ENCODE results near the gene MLF1. TPM values are rescaled to one million over a fixed set of nuclear protein-coding genes. Genes with fewer than 3 reads are reported as not detected.
"Not testable (repeated sequence)": the region's sequence is repeated elsewhere in the genome, so short reads cannot be mapped to it uniquely, and the experiment has no call there.

Gene MLF1
- 100 to 1,000 TPM; 126 to 199 TPM for total RNA-seq
- long read RNA-seq, transcript MLF1-201 (7 exons, 2,203 nt): major isoform, 44 of 146 reads
- long read RNA-seq, transcript MLF1-206 (9 exons, 1,266 nt): minor isoform, 6 of 146 reads
- long read RNA-seq, transcript MLF1-202 (7 exons, 2,222 nt): minor isoform, 14 of 146 reads
- long read RNA-seq, transcript MLF1-217 (8 exons, 2,290 nt): minor isoform, 13 of 146 reads
- long read RNA-seq, partial matches to known transcripts: 0 of 146 reads
- long read RNA-seq, other reads (novel, unspliced or antisense): 65 of 146 reads

- DNase-seq (peak; percentile 98), ATAC-seq (peak; percentile 99)
- intact Hi-C loops (cut with DNase I): no loop called here
Observed at GRCh38 chr3:158570999-158571702, at the start of gene MLF1. Gene MLF1 (plus strand): TSS chr3:158571194. CDS start chr3:158571301, 107 bp downstream.

- intact Hi-C loops (cut with DNase I): loop anchor here in 1 of 2 donors (10.0 kb wide), 1 partner anchor 988 kb away; no protein-coding TSS in a partner anchor
- ATAC-seq (no peak), DNase-seq (no peak)
Observed at GRCh38 chr3:158522221-158523136, 48.5 kb upstream of the MLF1 start.

GRCh38 chr3:158528076-158528674 lies 42.8 kb upstream of the MLF1 start:
- intact Hi-C loops (cut with DNase I): loop anchor here in 1 of 2 donors (10.0 kb wide), 1 partner anchor 993 kb away; no protein-coding TSS in a partner anchor
- no peak for DNase-seq
- no peak for ATAC-seq

GRCh38 chr3:158531334-158531733 lies 39.7 kb upstream of the MLF1 start:
- DNase-seq: no peak
- no peak for ATAC-seq
- intact Hi-C loops (cut with DNase I): loop anchor here (5.0 to 10.0 kb wide), 3 partner anchors 263 to 924 kb away; no protein-coding TSS in a partner anchor

GRCh38 chr3:158532099-158532734 lies 38.8 kb upstream of the MLF1 start:
- intact Hi-C loops (cut with DNase I): loop anchor here (5.0 to 10.0 kb wide), 3 partner anchors 263 to 925 kb away; no protein-coding TSS in a partner anchor
- DNase-seq (no peak), ATAC-seq (no peak)

GRCh38 chr3:158535918-158536317 lies 35.1 kb upstream of the MLF1 start:
- ATAC-seq (no peak), DNase-seq (no peak)
- intact Hi-C loops (cut with DNase I): loop anchor here (5.0 to 10.0 kb wide), 3 partner anchors 106 to 921 kb away; partner anchors contain the start of gene GFM1 (in 1 of the 2)

GRCh38 chr3:158539414-158540014 lies 31.5 kb upstream of the MLF1 start:
- ATAC-seq: peak in 1 of 2 donors; percentile 36
- intact Hi-C loops (cut with DNase I): loop anchor here (5.0 to 10.0 kb wide), 3 partner anchors 103 to 925 kb away; partner anchors contain the start of gene GFM1 (in 1 of the 2)
- DNase-seq: no peak

GRCh38 chr3:158540066-158540465 lies 30.9 kb upstream of the MLF1 start:
- DNase-seq (no peak), ATAC-seq (no peak)
- intact Hi-C loops (cut with DNase I): no loop called here

GRCh38 chr3:158548691-158549090 lies 22.3 kb upstream of the MLF1 start:
- intact Hi-C loops (cut with DNase I): no loop called here
- DNase-seq (no peak), ATAC-seq (no peak)

GRCh38 chr3:158549938-158550337 lies 21.1 kb upstream of the MLF1 start:
- DNase-seq; intact Hi-C loops (cut with DNase I); ATAC-seq: not testable (repeated sequence)

GRCh38 chr3:158552124-158552523 lies 18.9 kb upstream of the MLF1 start:
- DNase-seq (no peak), ATAC-seq (no peak)
- intact Hi-C loops (cut with DNase I): no loop called here

- no peak for ATAC-seq
- intact Hi-C loops (cut with DNase I): no loop called here
Observed at GRCh38 chr3:158559504-158559903, 11.5 kb upstream of the MLF1 start.

GRCh38 chr3:158560979-158561378 lies 10.0 kb upstream of the MLF1 start:
- DNase-seq (no peak), ATAC-seq (peak in 1 of 2 donors; percentile 41)
- intact Hi-C loops (cut with DNase I): no loop called here

More at GRCh38 chr3:158559504-158559903, 11.5 kb upstream of the MLF1 start:
- DNase-seq: no peak

- no peak for DNase-seq
- intact Hi-C loops (cut with DNase I): no loop called here
- peak in 1 of 2 donors; percentile 31 for ATAC-seq
Observed at GRCh38 chr3:158562674-158563073, 8.3 kb upstream of the MLF1 start.

GRCh38 chr3:158563076-158563475 lies 7.9 kb upstream of the MLF1 start:
- intact Hi-C loops (cut with DNase I): no loop called here
- DNase-seq: no peak
- ATAC-seq: peak; percentile 46 to 64

GRCh38 chr3:158565076-158565475 lies 5.9 kb upstream of the MLF1 start:
- ATAC-seq (no peak), DNase-seq (no peak)
- intact Hi-C loops (cut with DNase I): no loop called here

GRCh38 chr3:158568784-158569183 lies 2.2 kb upstream of the MLF1 start:
- ATAC-seq: no peak
- DNase-seq: no peak
- intact Hi-C loops (cut with DNase I): no loop called here

- ATAC-seq (no peak), DNase-seq (peak; percentile 27)
- intact Hi-C loops (cut with DNase I): no loop called here
Observed at GRCh38 chr3:158569794-158570193, 1.2 kb upstream of the MLF1 start.

Data from left cardiac atrium (tissue), 4 donors.